SH-SY5Y (cell line): ENCODE results near the gene AKR7A2.

Experiments
- GATA2 ChIP-seq: IDR thresholded peaks from 2 replicates; pipeline ENCODE4 v1.6.1; 2011; ENCODE audit warnings: mild to moderate bottlenecking, low read depth, low read length
- GATA3 ChIP-seq: IDR thresholded peaks from 2 replicates; pipeline ENCODE4 v1.6.1; 2011; ENCODE audit warnings: low read depth, mild to moderate bottlenecking, low read length, moderate library complexity

DNA sequence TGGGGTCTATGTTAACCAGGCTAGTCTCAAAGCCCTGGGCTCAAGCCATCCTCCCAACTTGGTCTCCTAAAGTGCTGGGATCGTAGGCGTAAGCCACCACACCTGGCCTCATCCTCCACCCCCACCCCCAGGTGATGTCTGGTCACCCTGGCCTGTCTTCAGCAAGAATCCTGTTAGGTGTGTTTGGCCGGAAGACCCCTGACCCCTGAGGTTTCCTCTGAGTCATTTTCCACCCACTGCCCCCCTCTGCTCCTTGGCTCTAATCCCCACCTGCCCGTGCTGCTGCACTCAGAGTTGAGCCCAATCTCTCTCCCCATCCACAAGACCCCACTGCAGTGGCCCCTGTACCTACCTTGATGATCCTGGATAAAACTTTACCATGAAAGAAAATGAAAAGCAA lies 25.3 kb upstream of the AKR7A2 start:
- TF ChIP-seq GATA2 (no peak), GATA3 (no peak)
